H1 (cell line): ENCODE results near the gene APOL5. TPM values are rescaled to one million over a fixed set of nuclear protein-coding genes. Genes with fewer than 3 reads are reported as not detected.

Source experiments
- CTCF ChIA-PET: fragments of 300-600 bp; sonication (Branson Sonifier 250); formaldehyde crosslinking; loops from one replicate; lab custom pipeline; 2021; ENCODE audit not compliant: partially characterized antibody; lab: Charles Lee
- POLR2A ChIA-PET: fragments of 300-600 bp; sonication (Branson Sonifier 250); formaldehyde crosslinking; loops from one replicate; lab custom pipeline; 2021; ENCODE audit warnings: inconsistent platforms; ENCODE audit not compliant: partially characterized antibody; lab: Charles Lee
- DNase-seq, 2 experiments: peaks; one replicate each; pipeline versions ENCODE4 v3.0.0 to v3.0.0-alpha.2; 2010 to 2022; ENCODE audit warnings: low spot score in 2 of 2, low read depth in 1 of 2, mixed read lengths in 1 of 2
- FAIRE-seq: peaks from 2 replicates; lab custom pipeline; 2011; peaks lifted over from hg19 to GRCh38; lab: Jason Lieb, UNC
- H2AFZ ChIP-seq: 2 replicates; pipeline ENCODE4 v1.8.1; 2012; ENCODE audit warnings: low read length, inconsistent platforms
- H2AK5ac ChIP-seq: 2 replicates; pipeline ENCODE4 v1.6.1; 2013; ENCODE audit warnings: low read depth, low read length
- H2BK120ac ChIP-seq: replicated peaks from 2 replicates; pipeline ENCODE3; 2013; ENCODE audit warnings: low read depth, low read length, inconsistent platforms
- H2BK12ac ChIP-seq: 2 replicates; pipeline ENCODE4 v1.6.1; 2013; ENCODE audit warnings: low read depth, low read length
- H2BK15ac ChIP-seq: 2 replicates; pipeline ENCODE4 v1.6.1; 2013; ENCODE audit warnings: low read length
- H2BK20ac ChIP-seq: 2 replicates; pipeline ENCODE4 v1.6.1; 2013; ENCODE audit warnings: low read length
- H2BK5ac ChIP-seq: 2 replicates; pipeline ENCODE4 v1.6.1; 2013; ENCODE audit warnings: low read depth, low read length
- H3K14ac ChIP-seq: 2 replicates; pipeline ENCODE4 v1.6.1; 2013; ENCODE audit warnings: inconsistent platforms; ENCODE audit not compliant: insufficient read length
- H3K18ac ChIP-seq: 2 replicates; pipeline ENCODE4 v1.6.1; 2013; ENCODE audit warnings: low read length; ENCODE audit errors: extremely low read depth
- H3K23ac ChIP-seq: 2 replicates; pipeline ENCODE4 v1.6.1; 2013; ENCODE audit warnings: inconsistent platforms; ENCODE audit not compliant: insufficient read length
- H3K23me2 ChIP-seq: 2 replicates; pipeline ENCODE4 v1.6.1; 2013; ENCODE audit warnings: low read depth, low read length
- H3K27ac ChIP-seq: 2 replicates; pipeline ENCODE4 v1.6.1; 2011; ENCODE audit warnings: low read depth, low read length, inconsistent platforms
- H3K27me3 ChIP-seq, 4 experiments: replicated peaks in 1 of 4; 1 replicate in 1 of 4; 2 replicates in 3 of 4; pipeline versions ENCODE4 v1.6.1 to v1.8.1; 2011 to 2013; ENCODE audit warnings: low read length in 3 of 4, mild to moderate bottlenecking in 3 of 4, inconsistent platforms in 2 of 4, mixed read lengths in 2 of 4, moderate library complexity in 1 of 4; ENCODE audit not compliant: control insufficient read depth in 3 of 4, insufficient read depth in 3 of 4; ENCODE audit errors: extremely low read depth in 1 of 4
- H3K36me3 ChIP-seq, 4 experiments: 2 replicates each; pipeline versions ENCODE4 v1.6.1 to v1.8.1; 2011 to 2013; ENCODE audit warnings: mild to moderate bottlenecking in 4 of 4, low read length in 3 of 4, moderate library complexity in 2 of 4, control low read depth in 1 of 4, inconsistent platforms in 1 of 4; ENCODE audit not compliant: insufficient read depth in 4 of 4, control insufficient read depth in 2 of 4
- H3K4ac ChIP-seq: replicated peaks from 2 replicates; pipeline ENCODE3; 2013; ENCODE audit warnings: low read length, low read depth, mixed read lengths, inconsistent platforms; ENCODE audit not compliant: insufficient read length
- H3K4me1 ChIP-seq, 4 experiments: replicated peaks in 1 of 4; 1 replicate in 1 of 4; 2 replicates in 3 of 4; pipeline versions ENCODE4 v1.6.1 to v1.8.1; 2011 to 2013; ENCODE audit warnings: low read length in 3 of 4, inconsistent platforms in 2 of 4, mixed read lengths in 1 of 4; ENCODE audit not compliant: insufficient read depth in 4 of 4, control insufficient read depth in 3 of 4
- H3K4me2 ChIP-seq, 2 experiments: 2 replicates each; pipeline versions ENCODE4 v1.6.1 to v1.8.1; 2011 to 2013; ENCODE audit warnings: low read depth in 2 of 2, low read length in 2 of 2, control low read depth in 1 of 2, inconsistent platforms in 1 of 2, mild to moderate bottlenecking in 1 of 2; ENCODE audit not compliant: insufficient read depth in 1 of 2
- H3K4me3 ChIP-seq, 4 experiments: fragments of 200-600, 300-600 bp in 1 of 4; sonication (generic), shearing (Covaris generic), sonication (Bioruptor Twin) in 1 of 4; 2 replicates each; pipeline versions ENCODE4 v1.5.1 to v1.8.1; 2011 to 2016; ENCODE audit warnings: low read length in 4 of 4, low read depth in 3 of 4, control low read depth in 2 of 4, inconsistent platforms in 2 of 4, mild to moderate bottlenecking in 2 of 4, mixed read lengths in 1 of 4, moderate library complexity in 1 of 4; ENCODE audit not compliant: insufficient read depth in 2 of 4; ENCODE audit errors: extremely low read depth in 1 of 4
- H3K56ac ChIP-seq: replicated peaks from 2 replicates; pipeline ENCODE3; 2013; ENCODE audit warnings: low read depth, mild to moderate bottlenecking, mixed read lengths, low read length, inconsistent platforms; ENCODE audit not compliant: insufficient read length
- H3K79me1 ChIP-seq: 2 replicates; pipeline ENCODE4 v1.6.1; 2013; ENCODE audit warnings: low read depth, low read length, control low read depth
- H3K79me2 ChIP-seq, 2 experiments: 2 replicates each; pipeline versions ENCODE4 v1.6.1 to v1.8.1; 2012 to 2013; ENCODE audit warnings: low read length in 2 of 2, mild to moderate bottlenecking in 2 of 2, inconsistent platforms in 1 of 2; ENCODE audit not compliant: insufficient read depth in 2 of 2, control insufficient read depth in 1 of 2
- H3K9ac ChIP-seq, 4 experiments: replicated peaks in 1 of 4; 1 replicate in 1 of 4; 2 replicates in 3 of 4; pipeline versions ENCODE4 v1.6.1 to v1.8.1; 2011 to 2013; ENCODE audit warnings: low read depth in 3 of 4, low read length in 3 of 4, control low read depth in 2 of 4, mild to moderate bottlenecking in 2 of 4, moderate library complexity in 2 of 4, inconsistent platforms in 1 of 4; ENCODE audit errors: extremely low read depth in 1 of 4
- H3K9me3 ChIP-seq, 2 experiments: 2 replicates each; pipeline versions ENCODE4 v1.6.1 to v1.8.1; 2012 to 2013; ENCODE audit warnings: mild to moderate bottlenecking in 2 of 2, moderate library complexity in 2 of 2, control low read depth in 1 of 2, inconsistent platforms in 1 of 2, low read depth in 1 of 2, low read length in 1 of 2, mixed read lengths in 1 of 2; ENCODE audit not compliant: insufficient read depth in 2 of 2
- H4K20me1 ChIP-seq, 2 experiments: replicated peaks in 1 of 2; 2 replicates each; pipeline versions ENCODE3 to v1.8.1; 2011 to 2013; ENCODE audit warnings: inconsistent platforms in 2 of 2, low read length in 2 of 2, mild to moderate bottlenecking in 1 of 2; ENCODE audit not compliant: insufficient read depth in 2 of 2, control insufficient read depth in 1 of 2
- H4K5ac ChIP-seq: 2 replicates; pipeline ENCODE4 v1.6.1; 2013; ENCODE audit warnings: low read length, low read depth, mixed read lengths, inconsistent platforms; ENCODE audit not compliant: insufficient read length
- H4K8ac ChIP-seq: 2 replicates; pipeline ENCODE4 v1.8.0; 2013; ENCODE audit warnings: mild to moderate bottlenecking, moderate library complexity, low read length, inconsistent platforms; ENCODE audit not compliant: insufficient read depth; ENCODE audit errors: extremely low read depth
- H4K91ac ChIP-seq: replicated peaks from 2 replicates; pipeline ENCODE3; 2013; ENCODE audit warnings: low read length, mixed read lengths, inconsistent platforms; ENCODE audit not compliant: insufficient read length
- CBX5 ChIP-seq: fragments of 300-800, 300-1000 bp; sonication (generic); IDR thresholded peaks from 2 replicates; pipeline ENCODE4 v1.7.1; 2016; ENCODE audit warnings: antibody characterized with exemption, low read length, low read depth
- CBX8 ChIP-seq: fragments of 300-800, 300-1000 bp; sonication (generic); IDR thresholded peaks from 2 replicates; pipeline ENCODE4 v1.7.1; 2016; ENCODE audit warnings: low read depth, low read length, borderline replicate concordance
- RAD21 ChIP-seq, 2 experiments: IDR thresholded peaks in 1 of 2; conservative IDR thresholded peaks in 1 of 2; 2 replicates each; pipeline ENCODE4 v1.6.1; 2011; ENCODE audit warnings: low read depth in 2 of 2, low read length in 2 of 2, improper control_type of control experiment in 1 of 2, inconsistent platforms in 1 of 2, mild to moderate bottlenecking in 1 of 2, moderate library complexity in 1 of 2
- RBBP5 ChIP-seq: IDR thresholded peaks from 2 replicates; pipeline ENCODE4 v1.7.1; 2012; ENCODE audit warnings: low read depth, mild to moderate bottlenecking, inconsistent platforms, low read length, moderate library complexity, borderline replicate concordance
- WGBS, 2 experiments: shearing (Covaris generic) in 1 of 2; methylation state at CpG; one replicate each; pipeline versions ENCODE4 v1.1.6 to v1.1.7; 2013 to 2015; ENCODE audit warnings: low lambda C conversion rate in 2 of 2, mixed read lengths in 2 of 2, inconsistent platforms in 1 of 2, low coverage in 1 of 2, missing lambda C conversion rate in 1 of 2; ENCODE audit not compliant: insufficient replicate concordance in 2 of 2, insufficient coverage in 1 of 2, insufficient read length in 1 of 2; ENCODE audit errors: extremely low coverage in 1 of 2, missing lambda C conversion rate in 1 of 2; 5-methylcytosine and 5-hydroxymethylcytosine counted together
- polyA plus RNA-seq, 7 experiments: library from polyadenylated mRNA; depleted of rRNA in 3 of 7; stranded (reverse) in 5 of 7; unstranded in 2 of 7; fragments of >200 nt in 5 of 7; fragments of 200-250 nt in 2 of 7; gene quantifications; 1 replicate in 5 of 7; 2 replicates in 1 of 7; 4 replicates in 1 of 7; pipeline versions ENCODE4 v1.2.1 to v1.2.3, GENCODE V29; 2011 to 2013; ENCODE audit warnings: missing spikeins in 2 of 7, mixed read lengths in 2 of 7
- total RNA-seq: library from RNA; stranded (reverse); fragmentation: NEBNext Ultra II Directional; extraction: Animal tissue kit (Norgen Biotek cat#: 25700); gene quantifications from 2 replicates; pipeline ENCODE4 v1.2.1, GENCODE V29; 2021
- TF ChIP-seq, protein P1 (sequence below), 3 experiments: IDR thresholded peaks; 1 replicate in 2 of 3; 2 replicates in 1 of 3; pipeline versions ENCODE4 v1.5.1 to v1.6.1; 2011; ENCODE audit warnings: low read length in 3 of 3, mild to moderate bottlenecking in 3 of 3, inconsistent platforms in 2 of 3, low read depth in 1 of 3, moderate library complexity in 1 of 3; ENCODE audit not compliant: insufficient read depth in 1 of 3; ENCODE audit errors: control extremely low read depth in 1 of 3

Gene APOL5
- total and polyA plus RNA-seq, 2 of the 8 experiments (the other 6 are each of a cell fraction or from before 2014, with no cell fraction given): not detected

DNA sequence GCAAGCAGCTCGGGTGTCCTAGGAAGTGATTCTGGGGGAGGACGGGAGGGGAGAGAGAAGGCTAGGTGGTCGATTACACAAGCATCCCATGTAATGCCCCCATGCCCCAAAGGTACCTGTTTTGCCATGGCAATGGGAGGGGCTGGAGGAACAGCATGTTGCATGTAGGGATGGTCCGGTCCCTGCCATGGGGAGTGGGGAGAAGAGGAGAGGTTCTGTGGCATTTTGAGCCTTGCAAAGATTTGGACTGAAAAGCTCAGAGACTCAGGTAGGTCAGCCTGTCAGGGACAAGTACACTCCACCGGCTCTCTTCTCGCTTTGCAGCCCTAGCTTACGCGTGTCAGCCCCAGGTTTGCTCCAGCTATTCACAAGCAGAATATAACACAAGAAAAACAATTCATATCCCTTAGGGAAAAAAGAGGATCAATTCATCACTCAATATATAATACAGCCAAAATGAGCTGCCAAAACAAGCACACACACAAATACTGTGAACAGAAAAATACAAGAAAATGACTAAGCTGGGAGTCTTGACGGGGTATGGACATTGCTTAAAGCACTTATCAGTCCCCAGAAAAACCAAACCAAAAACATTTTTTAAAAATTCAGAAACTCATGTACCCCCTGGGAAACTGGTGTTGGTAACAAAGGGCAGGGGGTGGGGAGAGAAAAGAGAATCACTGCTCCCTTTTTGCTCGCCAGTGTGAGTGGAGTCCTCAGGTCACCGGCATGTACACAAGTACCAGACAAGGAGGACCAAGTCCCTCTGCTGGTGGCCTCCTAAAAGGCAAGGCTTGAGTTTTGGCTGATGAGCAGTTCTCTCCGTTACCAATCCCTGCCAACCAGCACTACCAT is 21.6 kb downstream of the APOL5 start:
- no peak for DNase-seq
- H3K4me2 ChIP-seq: no peak overlapping the region

More for the DNA sequence above, 21.6 kb downstream of the APOL5 start:
- ChIA-PET CTCF (interaction anchor here (0.6 to 5.6 kb wide), 17 partner anchors 8 to 758 kb away, joined by 3 to 30 read pairs (median 5); no protein-coding TSS in a partner anchor), POLR2A (interaction anchor here (0.5 to 1.3 kb wide), 3 partner anchors 96 to 441 kb away, joined by 3 to 4 read pairs (median 3); no protein-coding TSS in a partner anchor)
- no peak for FAIRE-seq
- H4K8ac ChIP-seq: no peak overlapping the region
- H4K5ac ChIP-seq: no peak overlapping the region
- H2BK15ac ChIP-seq: no peak overlapping the region
- H3K4me1 ChIP-seq: no peaks in the 10 kb centered on the region
- H3K4ac ChIP-seq: no peak overlapping the region
- no peak overlapping the region for H3K56ac ChIP-seq
- H3K27me3 ChIP-seq: no peaks in the 10 kb centered on the region
- H3K18ac ChIP-seq: no peak overlapping the region
- H2AK5ac ChIP-seq: no peak overlapping the region
- H2BK5ac ChIP-seq: no peak overlapping the region; the same call in 1 of the 2 replicates
- peaks cover 3 to 8% of the 10 kb centered on the region in 2 experiments; a peak in 3 of 4 replicates for H3K9me3 ChIP-seq
- TF ChIP-seq CBX8: no peak
- TF ChIP-seq, protein P1, sequence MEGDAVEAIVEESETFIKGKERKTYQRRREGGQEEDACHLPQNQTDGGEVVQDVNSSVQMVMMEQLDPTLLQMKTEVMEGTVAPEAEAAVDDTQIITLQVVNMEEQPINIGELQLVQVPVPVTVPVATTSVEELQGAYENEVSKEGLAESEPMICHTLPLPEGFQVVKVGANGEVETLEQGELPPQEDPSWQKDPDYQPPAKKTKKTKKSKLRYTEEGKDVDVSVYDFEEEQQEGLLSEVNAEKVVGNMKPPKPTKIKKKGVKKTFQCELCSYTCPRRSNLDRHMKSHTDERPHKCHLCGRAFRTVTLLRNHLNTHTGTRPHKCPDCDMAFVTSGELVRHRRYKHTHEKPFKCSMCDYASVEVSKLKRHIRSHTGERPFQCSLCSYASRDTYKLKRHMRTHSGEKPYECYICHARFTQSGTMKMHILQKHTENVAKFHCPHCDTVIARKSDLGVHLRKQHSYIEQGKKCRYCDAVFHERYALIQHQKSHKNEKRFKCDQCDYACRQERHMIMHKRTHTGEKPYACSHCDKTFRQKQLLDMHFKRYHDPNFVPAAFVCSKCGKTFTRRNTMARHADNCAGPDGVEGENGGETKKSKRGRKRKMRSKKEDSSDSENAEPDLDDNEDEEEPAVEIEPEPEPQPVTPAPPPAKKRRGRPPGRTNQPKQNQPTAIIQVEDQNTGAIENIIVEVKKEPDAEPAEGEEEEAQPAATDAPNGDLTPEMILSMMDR (IDR thresholded peaks at IDR 0.05; ENCODE audit: control extremely low read depth in 1 of 3, insufficient read depth in 1 of 3, low read depth in 1 of 3, low read length in 3 of 3): peak; percentile 20 to 62 (median 41)
- TF ChIP-seq CBX5: no peak
- TF ChIP-seq RAD21 (IDR thresholded peaks at IDR 0.05 in 1 of 2, conservative IDR thresholded peaks at IDR 0.05 in 1 of 2; ENCODE audit: low read depth in 2 of 2, low read length in 2 of 2): peak; percentile 42 to 57; a peak in 3 of 4 replicates
- TF ChIP-seq RBBP5: no peak
- H3K79me1 ChIP-seq: no peaks in the 10 kb centered on the region
- H2BK12ac ChIP-seq: no peak overlapping the region
- no peak overlapping the region for H4K91ac ChIP-seq
- H2BK120ac ChIP-seq: no peak overlapping the region
- 0 out of 2 replicates have a peak, but pooled peaks cover 3% of the 10 kb centered on the region for H3K23me2 ChIP-seq
- H3K36me3 ChIP-seq: peaks cover 0 to 20% (median 7%) of the 10 kb centered on the region in 4 experiments; a peak in 4 of 8 replicates
- no peaks in the 10 kb centered on the region for H3K79me2 ChIP-seq
- no peak overlapping the region for H3K23ac ChIP-seq
- H3K4me3 ChIP-seq: no peak overlapping the region
- no peak overlapping the region for H2BK20ac ChIP-seq
- no peaks in the 10 kb centered on the region for H4K20me1 ChIP-seq
- H3K14ac ChIP-seq: no peak overlapping the region
- no peak overlapping the region for H3K27ac ChIP-seq
- H2AFZ ChIP-seq: no peak overlapping the region
- 83% methylated on average over 12 of the region's 12 CpGs; no CpG with 5 or more reads in 1 of the 2 experiments for WGBS, 2 experiments
- no peak overlapping the region for H3K9ac ChIP-seq
